Stimulated activated naive CD8-positive, alpha-beta T cell treated with anti-CD3 and anti-CD28 coated beads, Interleukin-15, Interleukin-2, amounts not matched to agents 100 U/mL and 50 U/mL, for 24 hours (primary cell): ENCODE measurements around the gene MYH9.
"Not testable (repeated sequence)": the region's sequence is repeated elsewhere in the genome, so short reads cannot be mapped to it uniquely, and the experiment has no call there.

Source experiments
- ATAC-seq: fragments of 150-1000 bp; cut with Tn5 transposase; one replicate; pipeline ENCODE4 v1.10.0; 2021
- DNase-seq: peaks from one replicate; pipeline ENCODE4 v3.0.0; 2021

MYH9 gene

GRCh38 chr22:36267058-36267457, 120.7 kb downstream of the MYH9 start:
- ATAC-seq, result no peak

GRCh38 chr22:36263886-36264664, 123.7 kb downstream of the MYH9 start:
- ATAC-seq, DNase-seq: not testable (repeated sequence)

More at GRCh38 chr22:36267058-36267457, 120.7 kb downstream of the MYH9 start:
- DNase-seq, result no peak

GRCh38 chr22:36263216-36263673, 124.5 kb downstream of the MYH9 start:
- ATAC-seq, DNase-seq: not testable (repeated sequence)

GRCh38 chr22:36262307-36262706, 125.5 kb downstream of the MYH9 start:
- not testable (repeated sequence) for DNase-seq, ATAC-seq

GRCh38 chr22:36261675-36262074, 126.1 kb downstream of the MYH9 start:
- not testable (repeated sequence) for DNase-seq

GRCh38 chr22:36259615-36260300, 128.0 kb downstream of the MYH9 start:
- DNase-seq, result no peak

More at GRCh38 chr22:36261675-36262074, 126.1 kb downstream of the MYH9 start:
- ATAC-seq, result not testable (repeated sequence)

GRCh38 chr22:36258701-36259614, 128.8 kb downstream of the MYH9 start:
- peak; percentile 41 for DNase-seq
- ATAC-seq, result peak; percentile 40

More at GRCh38 chr22:36259615-36260300, 128.0 kb downstream of the MYH9 start:
- no peak for ATAC-seq

- ATAC-seq, result no peak
- no peak for DNase-seq
These were observed 129.7 kb downstream of the MYH9 start for GRCh38 chr22:36257948-36258670.

- ATAC-seq (no peak), DNase-seq (no peak)
These were observed 130.5 kb downstream of the MYH9 start for GRCh38 chr22:36257308-36257707.

- no peak for ATAC-seq
- DNase-seq, result no peak
These were observed 131.3 kb downstream of the MYH9 start for GRCh38 chr22:36256478-36256877.

GRCh38 chr22:36255572-36255971, 132.2 kb downstream of the MYH9 start:
- ATAC-seq, DNase-seq: not testable (repeated sequence)

GRCh38 chr22:36253523-36254490, 134.0 kb downstream of the MYH9 start:
- ATAC-seq (peak; percentile 38), DNase-seq (peak; percentile 43)

- peak; percentile 53 for DNase-seq
- peak; percentile 87 for ATAC-seq
These were observed 134.8 kb downstream of the MYH9 start, which contains the start of gene APOL1 for GRCh38 chr22:36252754-36253522. Gene APOL1, plus strand, starts transcription at chr22:36253133. Its CDS starts 1,823 bp downstream, at chr22:36254956.

GRCh38 chr22:36251979-36252608, 135.7 kb downstream of the MYH9 start:
- not testable (repeated sequence) for ATAC-seq, DNase-seq

GRCh38 chr22:36250292-36250960, 137.3 kb downstream of the MYH9 start:
- not testable (repeated sequence) for ATAC-seq, DNase-seq

GRCh38 chr22:36249160-36249559, 138.6 kb downstream of the MYH9 start:
- no peak for DNase-seq
- no peak for ATAC-seq

- no peak for ATAC-seq
- no peak for DNase-seq
These were observed 139.8 kb downstream of the MYH9 start for GRCh38 chr22:36247955-36248354.

GRCh38 chr22:36246718-36247117, 141.0 kb downstream of the MYH9 start:
- ATAC-seq (no peak), DNase-seq (no peak)
